NCI-H146 treated with DMSO at 0.1 percent for 48 hours (cell line): ENCODE data around the gene GNG10.
"Not testable (repeated sequence)": the region's sequence is repeated elsewhere in the genome, so short reads cannot be mapped to it uniquely, and the experiment has no call there.

Experiments
- DNase-seq: peaks from one replicate; lab custom pipeline; 2025; ENCODE audit not compliant: unreplicated experiment; lab: John Stamatoyannopoulos, UW

Gene GNG10

GRCh38 chr9:111661150-111661801 lies at the start of gene GNG10:
GNG10 (plus strand) TSS chr9:111661605; CDS start chr9:111661635, 30 bp downstream.
- peak; percentile 10 for DNase-seq

GRCh38 chr9:111613436-111614040 lies 47.9 kb upstream of the GNG10 start:
- DNase-seq, result no peak

DNA sequence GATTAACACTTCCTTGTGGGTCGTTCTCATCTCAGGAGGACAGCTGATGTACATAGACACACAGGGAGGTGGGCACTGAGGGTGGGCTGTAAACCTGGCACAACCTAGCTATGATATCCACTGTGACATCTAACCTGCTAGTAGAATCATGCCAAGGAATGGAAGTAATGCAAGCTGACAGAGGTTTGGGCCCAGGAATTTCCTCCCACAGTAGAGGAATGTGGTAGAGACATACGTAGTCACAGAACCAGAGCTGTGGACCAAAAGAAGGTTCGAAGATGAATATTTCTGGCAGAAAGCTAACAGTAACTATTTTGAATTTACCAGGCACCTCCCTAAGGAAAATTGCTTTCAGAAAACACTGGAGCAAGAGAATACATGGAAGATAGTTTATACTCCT lies 45.5 kb upstream of the GNG10 start:
- no peak for DNase-seq

DNA sequence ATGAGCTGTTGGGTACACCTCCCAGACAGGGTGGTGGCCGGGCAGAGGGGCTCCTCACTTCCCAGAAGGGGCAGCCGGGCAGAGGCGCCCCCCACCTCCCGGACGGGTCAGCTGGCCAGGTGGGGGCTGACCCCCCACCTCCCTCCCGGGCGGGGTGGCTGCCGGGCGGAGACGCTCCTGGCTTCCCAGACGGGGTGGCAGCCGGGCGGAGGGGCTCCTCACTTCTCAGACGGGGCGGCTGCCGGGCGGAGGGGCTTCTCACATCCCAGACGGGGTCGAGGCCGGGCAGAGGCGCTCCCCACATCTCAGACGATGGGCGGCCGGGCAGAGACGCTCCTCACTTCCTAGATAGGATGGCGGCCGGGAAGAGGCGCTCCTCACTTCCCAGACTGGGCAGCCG lies 44.1 kb upstream of the GNG10 start:
- DNase-seq, result not testable (repeated sequence)

DNA sequence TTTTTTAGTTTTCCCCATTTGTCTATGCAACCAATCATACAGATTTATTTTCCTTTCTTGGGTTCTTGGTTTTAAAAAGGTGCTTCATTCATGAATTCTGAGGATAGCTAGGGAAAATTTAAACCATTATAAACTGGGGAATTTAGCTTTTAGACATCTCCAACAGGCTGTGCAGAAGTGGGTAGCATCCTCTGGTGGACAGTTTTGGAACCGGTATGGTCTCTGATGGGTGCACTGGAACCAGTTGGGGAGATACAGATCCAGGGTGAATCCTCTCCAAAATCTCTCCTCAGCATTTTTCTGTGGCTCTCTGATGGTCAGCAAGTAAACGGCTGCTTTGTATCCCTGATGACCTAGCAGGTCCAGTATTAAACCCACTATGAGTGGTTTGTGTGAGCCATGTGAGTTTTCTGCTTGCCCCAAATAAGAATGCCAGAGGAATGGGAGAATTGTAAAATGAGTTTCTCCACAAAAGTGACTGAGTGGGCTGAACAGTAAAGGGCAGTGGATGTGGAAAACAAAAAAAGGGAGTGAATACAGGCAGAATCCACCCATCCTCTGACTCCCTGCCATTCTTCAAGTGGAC lies 39.4 kb upstream of the GNG10 start:
- no peak for DNase-seq

DNA sequence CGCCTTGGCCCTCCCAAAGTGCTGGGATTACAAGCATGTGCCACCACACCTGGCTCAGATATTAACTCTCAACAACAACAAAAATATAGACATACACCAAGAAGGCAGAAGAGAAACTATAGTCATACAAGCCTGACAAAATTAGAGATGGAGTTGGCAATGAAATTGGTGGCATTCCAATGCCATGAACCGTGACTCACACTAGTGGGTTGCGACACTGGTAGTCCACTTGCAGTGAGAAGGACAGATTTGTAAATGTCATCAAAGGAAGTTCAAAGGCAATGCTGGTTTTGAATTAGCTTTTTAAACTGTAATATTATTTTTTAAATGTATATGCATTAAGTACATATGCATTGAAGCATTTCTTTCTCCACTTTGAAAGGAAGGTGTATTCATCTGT lies 38.8 kb upstream of the GNG10 start:
- DNase-seq, result no peak

DNA sequence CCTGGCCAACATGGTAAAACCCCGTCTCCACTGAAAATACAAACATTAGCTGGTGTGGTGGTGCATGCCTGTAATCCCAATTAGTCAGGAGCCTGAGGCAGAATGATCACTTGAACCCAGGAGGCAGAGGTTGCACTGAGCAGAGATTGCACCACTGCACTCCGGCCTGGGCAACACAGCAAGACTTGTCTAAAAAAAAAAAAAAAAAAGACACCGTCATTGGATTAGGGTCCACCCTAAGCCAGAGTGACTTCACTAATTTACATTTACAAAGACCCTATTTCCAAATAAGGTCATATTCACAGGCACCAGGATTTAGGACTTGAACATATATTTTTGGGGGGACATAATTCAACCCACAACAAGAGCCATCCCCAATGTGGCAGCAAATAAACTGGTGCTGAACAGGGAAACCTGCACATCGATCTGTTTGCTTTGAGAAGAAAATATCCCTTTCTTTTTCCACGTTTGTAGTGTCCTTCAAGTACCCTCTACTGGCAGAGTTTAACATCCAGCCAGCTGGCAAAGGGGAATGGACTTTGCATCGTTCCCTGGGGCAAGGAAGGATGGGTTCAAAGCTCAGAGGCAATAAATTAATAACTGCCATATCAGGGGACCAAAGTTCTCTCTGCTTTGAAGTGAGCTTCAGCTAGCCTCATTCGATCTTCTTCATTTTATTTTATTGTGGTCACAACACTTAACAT lies 34.0 kb upstream of the GNG10 start:
- no peak for DNase-seq

DNA sequence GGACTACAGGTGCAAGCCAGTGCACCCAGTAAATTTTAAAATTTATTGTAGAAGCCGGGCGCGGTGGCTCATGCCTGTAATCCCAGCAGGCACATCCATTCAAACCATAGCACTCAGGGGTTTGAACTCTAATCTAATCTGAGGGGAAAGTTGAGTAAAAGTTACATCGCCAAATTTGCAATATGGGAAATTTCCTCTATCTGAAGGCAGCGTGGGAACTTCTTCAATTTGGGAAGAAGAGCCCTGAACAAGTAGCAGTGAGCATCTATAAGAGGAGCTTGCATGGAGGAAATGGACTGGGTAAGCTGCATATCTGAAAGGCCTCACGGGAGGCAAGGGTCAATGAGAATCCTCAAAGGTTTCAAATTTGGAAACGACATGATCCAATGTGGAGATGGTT lies 33.0 kb upstream of the GNG10 start:
- DNase-seq, result no peak

- no peak for DNase-seq
Measured at GRCh38 chr9:111630182-111630963, 31.0 kb upstream of the GNG10 start.

GRCh38 chr9:111630964-111631213 lies 30.5 kb upstream of the GNG10 start:
- no peak for DNase-seq

GRCh38 chr9:111631214-111631971 lies 30.0 kb upstream of the GNG10 start, which contains the start of gene DNAJC25:
DNAJC25 (plus strand) TSS chr9:111631334; CDS start chr9:111631408, 74 bp downstream.
- DNase-seq, result peak; percentile 92

DNA sequence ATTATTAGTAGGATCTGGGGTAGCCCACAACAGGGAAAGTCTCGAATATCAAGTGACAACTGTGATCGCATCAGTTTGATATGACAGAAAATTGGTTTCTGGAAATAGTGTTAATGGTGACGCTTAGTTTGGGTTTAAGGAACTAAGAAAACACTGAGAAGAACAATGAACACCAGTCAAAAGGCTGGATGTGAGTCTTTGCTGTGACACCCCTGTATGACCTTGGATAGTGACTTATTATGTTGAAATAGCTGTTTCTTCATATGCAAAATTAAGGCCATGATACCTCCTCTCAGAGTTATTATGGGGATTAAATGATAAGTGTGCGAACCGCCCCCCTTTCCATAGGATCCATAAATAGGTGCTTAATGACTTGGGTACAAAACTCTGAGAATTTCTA lies 29.3 kb upstream of the GNG10 start:
- DNase-seq, result no peak

- DNase-seq, result no peak
Measured at GRCh38 chr9:111632695-111633388, 28.6 kb upstream of the GNG10 start.

DNA sequence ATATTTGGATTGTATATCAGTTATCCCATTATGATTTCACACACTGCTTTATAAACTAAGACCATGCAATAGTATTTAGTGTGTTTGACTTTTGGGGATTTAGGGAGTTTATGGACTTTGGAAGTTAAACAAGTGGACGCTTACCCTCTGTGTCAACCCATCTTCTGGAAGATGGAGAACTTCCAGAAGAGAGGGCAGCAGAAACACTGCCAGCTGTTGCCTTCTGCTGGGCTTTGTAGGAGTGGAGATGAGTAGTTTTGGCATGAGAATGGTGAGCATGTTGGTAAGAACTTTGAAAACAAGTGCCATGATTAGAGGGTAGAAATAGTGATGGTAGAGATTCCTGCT lies 28.0 kb upstream of the GNG10 start:
- DNase-seq, result no peak

DNA sequence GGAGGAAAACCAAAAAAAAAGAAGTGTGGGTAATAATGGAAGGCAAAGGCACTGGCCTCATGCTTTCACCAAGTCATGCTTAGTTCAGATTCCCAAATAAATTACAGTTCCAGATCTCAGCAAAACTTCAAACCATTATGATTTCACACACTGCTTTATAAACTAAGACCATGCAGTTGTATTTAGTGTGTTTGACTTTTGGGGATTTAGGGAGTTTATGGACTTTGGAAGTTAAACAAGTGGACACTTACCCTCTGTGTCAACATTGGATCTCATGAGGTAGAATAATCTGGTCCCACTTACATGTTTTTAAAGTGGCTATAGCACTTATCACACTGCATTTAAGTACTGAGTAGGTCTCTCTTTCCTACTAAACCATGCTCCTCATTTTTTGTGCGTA lies 26.5 kb upstream of the GNG10 start:
- DNase-seq, result no peak

DNA sequence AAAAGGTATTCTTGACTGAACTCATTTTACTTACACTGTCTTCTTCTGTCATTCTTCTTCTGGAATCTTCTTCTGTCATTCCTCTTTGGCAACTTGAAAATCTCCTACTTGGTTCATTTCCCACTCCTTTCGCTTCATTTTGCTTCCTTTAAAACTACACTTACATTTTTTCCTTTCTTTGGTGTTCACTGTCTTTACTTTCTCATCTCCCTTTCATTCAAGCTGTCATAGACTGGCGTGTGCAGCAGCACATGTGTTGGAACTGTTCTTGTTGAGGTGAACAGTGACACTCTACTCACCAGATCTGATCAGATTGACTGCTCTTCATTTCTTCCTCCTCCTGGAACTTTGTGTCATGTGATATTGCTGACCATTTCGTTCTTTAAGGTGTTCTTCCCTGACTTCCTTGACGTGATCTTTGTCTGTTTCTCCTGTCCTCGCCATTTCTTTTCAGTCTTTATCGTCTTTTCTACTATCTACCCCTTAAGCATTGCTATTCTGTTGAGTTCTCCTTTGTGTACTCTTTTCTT lies 23.9 kb upstream of the GNG10 start:
- no peak for DNase-seq

- DNase-seq, result no peak
Measured at GRCh38 chr9:111644195-111644772, 17.1 kb upstream of the GNG10 start.

- DNase-seq, result no peak
Measured at GRCh38 chr9:111645806-111646205, 15.6 kb upstream of the GNG10 start.

- no peak for DNase-seq
Measured at GRCh38 chr9:111646417-111646816, 15.0 kb upstream of the GNG10 start.

GRCh38 chr9:111648066-111648465 lies 13.3 kb upstream of the GNG10 start:
- DNase-seq, result no peak
